SK-N-SH treated with all-trans-retinoic acid at 6 μM for 48 hours (cell line): ENCODE measurements around the gene RNU7-1.

Experiments
- ARNTL ChIP-seq: fragments of 450-650 bp; formaldehyde crosslinking; IDR thresholded peaks from 2 replicates; pipeline ENCODE4 v1.5.0; 2020; ENCODE audit warnings: low read depth, mild to moderate bottlenecking, moderate library complexity, borderline replicate concordance
- CREB5 ChIP-seq: fragments of 250-450 bp; sonication (Bioruptor Pico); IDR thresholded peaks from 2 replicates; pipeline ENCODE4 v1.5.1; 2020; ENCODE audit warnings: low read depth, mild to moderate bottlenecking, moderate library complexity
- ESRRG ChIP-seq: fragments of 250-450 bp; sonication (Bioruptor Pico); IDR thresholded peaks from 2 replicates; pipeline ENCODE4 v1.6.1; 2021; ENCODE audit warnings: mild to moderate bottlenecking
- PATZ1 ChIP-seq: fragments of 250-450 bp; sonication (Bioruptor Pico); IDR thresholded peaks from 2 replicates; pipeline ENCODE4 v1.8.0; 2020; ENCODE audit warnings: mild to moderate bottlenecking, moderate library complexity, borderline replicate concordance
- RARB ChIP-seq: fragments of 250-450 bp; sonication (Bioruptor Pico); IDR thresholded peaks from 2 replicates; pipeline ENCODE4 v1.8.0; 2021; ENCODE audit warnings: mild to moderate bottlenecking, moderate library complexity
- TSHZ2 ChIP-seq: fragments of 250-450 bp; sonication (Bioruptor Pico); IDR thresholded peaks from 2 replicates; pipeline ENCODE4 v1.5.0; 2020; ENCODE audit warnings: mild to moderate bottlenecking, moderate library complexity
- ZFP30 ChIP-seq: fragments of 450-650 bp; formaldehyde crosslinking; IDR thresholded peaks from 2 replicates; pipeline ENCODE4 v1.5.0; 2022; ENCODE audit warnings: mild to moderate bottlenecking, moderate library complexity

GRCh38 chr12:6965026-6965661 lies 21.5 kb downstream of the RNU7-1 start:
- no peak for TF ChIP-seq TSHZ2 (CRISPR knock-in tag)
- TF ChIP-seq ARNTL (CRISPR knock-in tag): no peak
- TF ChIP-seq CREB5: no peak
- TF ChIP-seq ZFP30 (CRISPR knock-in tag): no peak
- TF ChIP-seq ESRRG (CRISPR knock-in tag): no peak
- no peak for TF ChIP-seq PATZ1 (CRISPR knock-in tag)
- no peak for TF ChIP-seq RARB
